SK-N-SH (cell line): ENCODE results near the gene HDAC4. TPM values are rescaled to one million over a fixed set of nuclear protein-coding genes. Genes with fewer than 3 reads are reported as not detected.

Experiments used
- CTCF ChIA-PET: fragments of 300-600, 350-600 bp; formaldehyde crosslinking; extraction: SDS; loops from one replicate; lab custom pipeline; 2021; lab: Yijun Ruan, JAX
- POLR2A ChIA-PET: fragments of 350-600 bp; sonication (Branson Sonifier 250); formaldehyde crosslinking; extraction: SDS; loops from one replicate; lab custom pipeline; 2020; ENCODE audit warnings: antibody characterized with exemption, inconsistent platforms; lab: Yijun Ruan, JAX
- DNase-seq: peaks from one replicate; pipeline ENCODE4 v3.0.0; 2012
- H2AFZ ChIP-seq: fragments of 200-600 bp; sonication (generic); 2 replicates; pipeline ENCODE4 v1.8.1; 2016; ENCODE audit warnings: antibody characterized with exemption, mild to moderate bottlenecking, low read depth
- H3F3A ChIP-seq: fragments of 200-600 bp; sonication (generic); replicated peaks from 2 replicates; pipeline ENCODE3; 2016; ENCODE audit warnings: antibody characterized with exemption, mild to moderate bottlenecking; ENCODE audit not compliant: insufficient read depth
- H3K27ac ChIP-seq, 2 experiments: fragments of 200-500 bp in 1 of 2; fragments of 200-600 bp in 1 of 2; sonication (Bioruptor generic) in 1 of 2; sonication (generic), shearing (Covaris generic) in 1 of 2; 2 replicates each; pipeline versions ENCODE4 v1.5.1 to v1.6.1; 2014 to 2016; ENCODE audit warnings: low read depth in 2 of 2, inconsistent platforms in 1 of 2, low read length in 1 of 2, mild to moderate bottlenecking in 1 of 2, mixed read lengths in 1 of 2
- H3K27me3 ChIP-seq: fragments of 200-600 bp; sonication (generic), shearing (Covaris generic); 2 replicates; pipeline ENCODE4 v1.6.1; 2016; ENCODE audit warnings: mixed run types; ENCODE audit not compliant: insufficient read depth
- H3K36me3 ChIP-seq, 2 experiments: fragments of 200-500 bp in 1 of 2; fragments of 200-600 bp in 1 of 2; sonication (Bioruptor generic) in 1 of 2; sonication (generic) in 1 of 2; replicated peaks in 1 of 2; 2 replicates each; pipeline versions ENCODE3 to v1.5.1; 2014 to 2016; ENCODE audit warnings: low read length in 1 of 2, mild to moderate bottlenecking in 1 of 2; ENCODE audit not compliant: insufficient read depth in 2 of 2, control insufficient read depth in 1 of 2
- H3K4me1 ChIP-seq, 2 experiments: fragments of 200-500 bp in 1 of 2; fragments of 200-600 bp in 1 of 2; sonication (Bioruptor generic) in 1 of 2; sonication (generic), shearing (Covaris generic) in 1 of 2; 2 replicates each; pipeline versions ENCODE4 v1.5.1 to v1.6.1; 2014 to 2016; ENCODE audit warnings: low read depth in 1 of 2, low read length in 1 of 2, mixed run types in 1 of 2; ENCODE audit not compliant: insufficient read depth in 2 of 2, control insufficient read depth in 1 of 2
- H3K4me2 ChIP-seq: fragments of 200-600 bp; sonication (generic), shearing (Covaris generic); 2 replicates; pipeline ENCODE4 v1.6.1; 2017; ENCODE audit warnings: mixed run types
- H3K4me3 ChIP-seq, 2 experiments: fragments of 200-500 bp in 1 of 2; fragments of 200-600 bp in 1 of 2; sonication (Bioruptor generic) in 1 of 2; sonication (generic), shearing (Covaris generic) in 1 of 2; 2 replicates each; pipeline versions ENCODE4 v1.5.1 to v1.8.1; 2014 to 2016; ENCODE audit warnings: low read depth in 2 of 2, inconsistent platforms in 1 of 2, low read length in 1 of 2, mild to moderate bottlenecking in 1 of 2, mixed read lengths in 1 of 2, moderate library complexity in 1 of 2
- H3K79me2 ChIP-seq: fragments of 200-600 bp; sonication (generic); 2 replicates; pipeline ENCODE4 v1.8.1; 2017; ENCODE audit warnings: mild to moderate bottlenecking; ENCODE audit not compliant: insufficient read depth
- H3K9ac ChIP-seq: fragments of 200-600 bp; sonication (generic); 2 replicates; pipeline ENCODE4 v1.6.1; 2017; ENCODE audit warnings: mixed run types
- H3K9me2 ChIP-seq: fragments of 200-600 bp; sonication (generic); 2 replicates; pipeline ENCODE4 v1.6.1; 2017; ENCODE audit warnings: mixed run types
- H3K9me3 ChIP-seq: fragments of 200-600 bp; sonication (generic); 2 replicates; pipeline ENCODE4 v1.6.1; 2017; ENCODE audit warnings: mixed run types, mild to moderate bottlenecking, moderate library complexity
- H4K20me1 ChIP-seq: fragments of 200-600 bp; sonication (generic); 2 replicates; pipeline ENCODE4 v1.6.1; 2017; ENCODE audit warnings: mild to moderate bottlenecking, mixed run types; ENCODE audit not compliant: insufficient read depth
- CHD2 ChIP-seq: fragments of 150-350 bp; IDR thresholded peaks from 2 replicates; pipeline ENCODE4 v1.6.1; 2018; ENCODE audit warnings: low read length; ENCODE audit not compliant: partially characterized antibody
- ELF1 ChIP-seq: IDR thresholded peaks from 2 replicates; pipeline ENCODE4 v1.4.0; 2012
- FOXJ3 ChIP-seq: sonication (generic); formaldehyde crosslinking; IDR thresholded peaks from 2 replicates; pipeline ENCODE4 v1.5.1; 2020; ENCODE audit warnings: mild to moderate bottlenecking, missing genetic modification reagents
- GABPA ChIP-seq: IDR thresholded peaks from 2 replicates; pipeline ENCODE4 v1.4.0; 2012; ENCODE audit warnings: low read depth, mild to moderate bottlenecking
- NRF1 ChIP-seq: IDR thresholded peaks from 2 replicates; pipeline ENCODE4 v1.6.1; 2012; ENCODE audit warnings: low read depth, mild to moderate bottlenecking, low read length
- RCOR1 ChIP-seq: fragments of 150-350 bp; IDR thresholded peaks from 2 replicates; pipeline ENCODE4 v1.6.1; 2017; ENCODE audit warnings: antibody characterized with exemption, low read length
- RFX5 ChIP-seq: IDR thresholded peaks from 2 replicates; pipeline ENCODE4 v1.6.1; 2012; ENCODE audit warnings: mild to moderate bottlenecking, improper control_type of control experiment, low read length
- SIN3A ChIP-seq: IDR thresholded peaks from 2 replicates; pipeline ENCODE4 v1.6.1; 2012; ENCODE audit warnings: low read depth, mild to moderate bottlenecking, low read length, moderate library complexity, borderline replicate concordance
- TEAD4 ChIP-seq: IDR thresholded peaks from 2 replicates; pipeline ENCODE4 v1.4.0; 2012; ENCODE audit warnings: mild to moderate bottlenecking, borderline replicate concordance; ENCODE audit not compliant: insufficient read depth
- USF1 ChIP-seq: IDR thresholded peaks from 2 replicates; pipeline ENCODE4 v1.4.0; 2012; ENCODE audit warnings: low read depth, borderline replicate concordance
- YY1 ChIP-seq: IDR thresholded peaks from 2 replicates; pipeline ENCODE4 v1.4.0; 2012; ENCODE audit warnings: low read depth, mild to moderate bottlenecking
- WGBS: methylation state at CpG from one replicate; pipeline ENCODE4 v1.1.6; 2017; ENCODE audit warnings: low lambda C conversion rate; 5-methylcytosine and 5-hydroxymethylcytosine counted together
- polyA plus RNA-seq, 3 experiments: library from polyadenylated mRNA; depleted of rRNA; stranded (reverse); fragments of >200 nt; gene quantifications; 2 replicates each; pipeline ENCODE4 v1.2.3, GENCODE V29; 2012
- TF ChIP-seq, protein P1 (sequence below): fragments of 150-350 bp; IDR thresholded peaks from 2 replicates; pipeline ENCODE4 v1.6.1; 2017; ENCODE audit warnings: antibody characterized with exemption, low read length, low read depth, borderline replicate concordance
- TF ChIP-seq, protein P2 (sequence below): fragments of 150-350 bp; IDR thresholded peaks from 2 replicates; pipeline ENCODE4 v1.6.1; 2016; ENCODE audit warnings: mild to moderate bottlenecking, low read depth, low read length
- TF ChIP-seq, protein P3 (sequence below): IDR thresholded peaks from 2 replicates; pipeline ENCODE4; 2012

HDAC4 gene
- polyA plus RNA-seq, 1 of the 3 experiments (the other 2 are of a cell fraction), result 5.5 TPM

GRCh38 chr2:239101807-239102206 is 299.0 kb downstream of the HDAC4 start:
- Histone ChIP-seq H3K9me3 (no peaks in the 10 kb centered on the region), H3K27ac (no peak overlapping the region), H3F3A (no peaks in the 10 kb centered on the region), H3K36me3 (peaks cover 0 to 15% of the 10 kb centered on the region in 2 experiments), H3K4me1 (peaks cover 0 to 22% of the 10 kb centered on the region in 2 experiments; a peak in 1 of 4 replicates), H3K9me2 (no peaks in the 10 kb centered on the region), H3K9ac (no peak overlapping the region), H4K20me1 (no peaks in the 10 kb centered on the region), H3K27me3 (no peaks in the 10 kb centered on the region), H3K79me2 (no peaks in the 10 kb centered on the region), H3K4me2 (no peak overlapping the region), H3K4me3 (no peak overlapping the region), H2AFZ (no peak overlapping the region)
- no peak for DNase-seq
- ChIA-PET CTCF (interaction anchor here (0.5 to 2.9 kb wide), 5 partner anchors 8 to 895 kb away, joined by 3 to 10 read pairs (median 6); no protein-coding TSS in a partner anchor), POLR2A (no interaction called here)
- no peak for TF ChIP-seq CHD2
- no peak for TF ChIP-seq ELF1
- no peak for TF ChIP-seq SIN3A
- no peak for TF ChIP-seq RCOR1
- TF ChIP-seq YY1, result no peak
- TF ChIP-seq NRF1, result no peak
- WGBS, result 93% methylated on average over 9 of the region's 24 CpGs

- WGBS, result 95% methylated on average over 15 of the region's 15 CpGs
- Histone ChIP-seq H3K9me2 (no peaks in the 10 kb centered on the region), H3K9ac (no peak overlapping the region), H3K79me2 (no peaks in the 10 kb centered on the region), H4K20me1 (no peaks in the 10 kb centered on the region), H2AFZ (no peak overlapping the region), H3F3A (no peaks in the 10 kb centered on the region), H3K27me3 (no peaks in the 10 kb centered on the region), H3K9me3 (no peaks in the 10 kb centered on the region), H3K4me2 (no peak overlapping the region), H3K4me3 (no peak overlapping the region), H3K27ac (no peak overlapping the region), H3K36me3 (peaks cover 0 to 15% of the 10 kb centered on the region in 2 experiments), H3K4me1 (peaks cover 0 to 26% of the 10 kb centered on the region in 2 experiments; a peak in 1 of 4 replicates)
- TF ChIP-seq YY1 (no peak), FOXJ3 (CRISPR knock-in tag) (no peak), SIN3A (no peak), TEAD4 (no peak), USF1 (no peak), GABPA (no peak), RFX5 (no peak)
- TF ChIP-seq, protein P1, sequence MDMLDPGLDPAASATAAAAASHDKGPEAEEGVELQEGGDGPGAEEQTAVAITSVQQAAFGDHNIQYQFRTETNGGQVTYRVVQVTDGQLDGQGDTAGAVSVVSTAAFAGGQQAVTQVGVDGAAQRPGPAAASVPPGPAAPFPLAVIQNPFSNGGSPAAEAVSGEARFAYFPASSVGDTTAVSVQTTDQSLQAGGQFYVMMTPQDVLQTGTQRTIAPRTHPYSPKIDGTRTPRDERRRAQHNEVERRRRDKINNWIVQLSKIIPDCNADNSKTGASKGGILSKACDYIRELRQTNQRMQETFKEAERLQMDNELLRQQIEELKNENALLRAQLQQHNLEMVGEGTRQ, result no peak
- TF ChIP-seq, protein P2, sequence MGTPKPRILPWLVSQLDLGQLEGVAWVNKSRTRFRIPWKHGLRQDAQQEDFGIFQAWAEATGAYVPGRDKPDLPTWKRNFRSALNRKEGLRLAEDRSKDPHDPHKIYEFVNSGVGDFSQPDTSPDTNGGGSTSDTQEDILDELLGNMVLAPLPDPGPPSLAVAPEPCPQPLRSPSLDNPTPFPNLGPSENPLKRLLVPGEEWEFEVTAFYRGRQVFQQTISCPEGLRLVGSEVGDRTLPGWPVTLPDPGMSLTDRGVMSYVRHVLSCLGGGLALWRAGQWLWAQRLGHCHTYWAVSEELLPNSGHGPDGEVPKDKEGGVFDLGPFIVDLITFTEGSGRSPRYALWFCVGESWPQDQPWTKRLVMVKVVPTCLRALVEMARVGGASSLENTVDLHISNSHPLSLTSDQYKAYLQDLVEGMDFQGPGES, result no peak
- TF ChIP-seq, protein P3, sequence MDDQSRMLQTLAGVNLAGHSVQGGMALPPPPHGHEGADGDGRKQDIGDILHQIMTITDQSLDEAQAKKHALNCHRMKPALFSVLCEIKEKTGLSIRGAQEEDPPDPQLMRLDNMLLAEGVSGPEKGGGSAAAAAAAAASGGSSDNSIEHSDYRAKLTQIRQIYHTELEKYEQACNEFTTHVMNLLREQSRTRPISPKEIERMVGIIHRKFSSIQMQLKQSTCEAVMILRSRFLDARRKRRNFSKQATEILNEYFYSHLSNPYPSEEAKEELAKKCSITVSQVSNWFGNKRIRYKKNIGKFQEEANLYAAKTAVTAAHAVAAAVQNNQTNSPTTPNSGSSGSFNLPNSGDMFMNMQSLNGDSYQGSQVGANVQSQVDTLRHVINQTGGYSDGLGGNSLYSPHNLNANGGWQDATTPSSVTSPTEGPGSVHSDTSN, result no peak
- ChIA-PET POLR2A (no interaction called here), CTCF (no interaction called here)
- DNase-seq, result no peak
Measured at GRCh38 chr2:239101071-239101470, 299.7 kb downstream of the HDAC4 start.
